GM21723 (cell line): ENCODE data around the gene SERTAD4.
A peak's percentile ranks its signal among the peaks of the same experiment; 100 is the strongest.
"Not testable (repeated sequence)": the region's sequence is repeated elsewhere in the genome, so short reads cannot be mapped to it uniquely, and the experiment has no call there.

Source experiments
- ATAC-seq: cut with Tn5 transposase; IDR thresholded peaks from one replicate; pipeline ENCODE4 v1.9.1; 2021; ENCODE audit warnings: mild to moderate bottlenecking, moderate library complexity; ENCODE audit not compliant: unreplicated experiment

The SERTAD4 gene

GRCh38 chr1:210257698-210258529 is 25.3 kb downstream of the SERTAD4 start:
- ATAC-seq = no peak

- ATAC-seq = no peak
These were observed 27.0 kb downstream of the SERTAD4 start for GRCh38 chr1:210259561-210259960.

GRCh38 chr1:210260096-210260495 is 27.5 kb downstream of the SERTAD4 start:
- no peak for ATAC-seq

GRCh38 chr1:210262167-210262896 is 29.7 kb downstream of the SERTAD4 start:
- ATAC-seq = no peak

- ATAC-seq = no peak
These were observed 30.3 kb downstream of the SERTAD4 start for GRCh38 chr1:210262897-210263272.

- ATAC-seq = no peak
These were observed 31.4 kb downstream of the SERTAD4 start for GRCh38 chr1:210263963-210264362.

- ATAC-seq = no peak
These were observed 32.1 kb downstream of the SERTAD4 start for GRCh38 chr1:210264496-210265380.

- not testable (repeated sequence) for ATAC-seq
These were observed 32.9 kb downstream of the SERTAD4 start for GRCh38 chr1:210265392-210265955.

GRCh38 chr1:210269981-210270380 is 37.4 kb downstream of the SERTAD4 start:
- no peak for ATAC-seq

GRCh38 chr1:210272666-210273065 is 40.1 kb downstream of the SERTAD4 start:
- ATAC-seq = no peak

- no peak for ATAC-seq
These were observed 47.6 kb downstream of the SERTAD4 start for GRCh38 chr1:210280221-210280620.

- ATAC-seq = no peak
These were observed 55.5 kb downstream of the SERTAD4 start for GRCh38 chr1:210288116-210288515.

- no peak for ATAC-seq
These were observed 56.7 kb downstream of the SERTAD4 start for GRCh38 chr1:210289248-210289647.

- no peak for ATAC-seq
These were observed 58.6 kb downstream of the SERTAD4 start for GRCh38 chr1:210291081-210291764.

GRCh38 chr1:210291786-210292230 is 59.2 kb downstream of the SERTAD4 start:
- ATAC-seq = no peak

GRCh38 chr1:210292231-210292871 is 59.8 kb downstream of the SERTAD4 start:
- ATAC-seq = peak; percentile 78

GRCh38 chr1:210293171-210293607 is 60.6 kb downstream of the SERTAD4 start:
- ATAC-seq = no peak

- ATAC-seq = no peak
These were observed 62.6 kb downstream of the SERTAD4 start for GRCh38 chr1:210294999-210295745.
